HG02840 (cell line): ENCODE measurements around the gene COL4A6.

Experiments
- ATAC-seq: cut with Tn5 transposase; IDR thresholded peaks from one replicate; pipeline ENCODE4 v1.9.1; 2021; ENCODE audit warnings: mild to moderate bottlenecking, moderate library complexity, moderate number of reproducible peaks; ENCODE audit not compliant: unreplicated experiment, low FRiP score

The COL4A6 gene

DNA sequence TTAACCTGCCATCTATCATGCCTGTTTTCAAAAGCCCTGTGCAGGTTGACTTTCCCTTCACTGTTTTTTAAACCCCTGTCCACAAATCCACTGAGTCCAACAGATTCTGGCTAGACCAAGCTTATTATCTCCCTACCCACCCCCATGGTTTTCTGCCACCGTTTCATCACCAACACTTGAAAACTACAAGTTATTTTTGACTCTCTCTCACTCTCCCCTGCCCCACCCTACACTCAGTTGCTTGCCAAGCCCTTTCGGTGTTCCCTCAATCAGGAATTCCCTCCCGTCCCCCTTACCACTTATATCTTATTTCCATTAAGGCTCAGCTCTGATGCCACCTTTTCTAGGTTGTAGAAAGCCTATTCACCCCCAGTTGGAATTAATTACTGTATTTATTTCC is 316.9 kb downstream of the COL4A6 start:
- ATAC-seq, result no peak

DNA sequence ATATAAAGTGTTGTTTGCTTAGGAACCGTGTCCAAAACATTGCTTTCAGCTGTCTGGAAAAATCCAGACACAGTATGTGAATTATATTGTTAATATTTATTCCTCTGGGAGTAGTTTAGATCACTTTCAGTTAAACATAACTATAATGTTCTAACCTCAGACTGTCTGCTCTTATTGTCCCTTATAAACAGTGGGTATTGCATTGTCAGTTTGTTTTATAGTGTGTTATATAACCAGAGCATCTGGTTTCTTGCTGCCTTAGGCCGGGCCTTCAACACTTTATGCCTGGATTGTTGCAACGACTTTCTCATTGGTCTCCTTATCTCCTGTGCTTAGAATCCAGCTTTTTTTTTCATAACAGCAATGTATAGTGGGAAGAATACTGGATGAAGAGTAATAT is 320.2 kb downstream of the COL4A6 start:
- ATAC-seq, result no peak

GRCh38 chrX:108114541-108114940 is 323.7 kb downstream of the COL4A6 start:
- ATAC-seq, result no peak
